ENCODE data around the gene GALNT7.

Gene GALNT7

DNA sequence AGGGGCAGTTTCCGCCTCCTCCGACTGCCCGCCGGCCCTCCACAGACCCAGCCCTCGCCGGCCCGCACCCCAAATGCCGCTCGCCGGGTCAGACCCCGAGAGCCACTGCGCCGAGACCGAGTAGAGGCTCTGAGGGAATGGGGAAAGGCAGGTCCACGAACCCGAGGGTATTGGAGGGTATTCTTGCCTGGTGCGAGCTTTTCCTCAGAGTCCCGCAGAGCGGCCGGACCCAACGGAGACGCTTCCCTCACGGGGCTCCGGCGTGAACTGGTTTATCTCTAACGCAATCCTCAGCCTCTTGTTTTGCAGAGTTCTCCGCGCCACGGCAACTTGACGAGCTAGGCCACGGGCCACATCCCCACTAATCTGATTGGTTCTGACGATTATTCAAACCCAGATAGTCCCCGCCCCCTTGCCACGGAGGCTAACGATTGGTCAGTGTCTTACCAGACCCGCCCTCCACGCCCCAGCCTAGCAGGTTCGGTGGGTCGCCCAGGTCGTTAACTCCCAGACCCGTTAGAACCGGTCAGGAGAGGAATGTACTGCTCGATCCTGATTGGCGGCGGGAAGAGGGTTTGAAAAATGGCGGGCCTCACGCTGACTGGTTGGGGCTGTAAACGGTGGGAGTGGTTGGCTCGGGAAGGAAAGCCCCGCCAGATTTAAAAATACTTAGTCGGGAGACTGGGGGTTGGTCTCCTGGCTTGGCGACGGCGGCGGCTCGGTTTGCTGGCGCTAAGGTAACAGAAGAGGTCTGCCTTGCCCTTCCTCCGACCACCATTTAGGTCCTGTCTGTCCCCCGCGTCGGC lies 165.7 kb downstream of the GALNT7 start, which contains the start of gene HMGB2:
HMGB2 (minus strand) TSS at position 274 of the 806 bp plus-strand sequence. CDS start 709 bp downstream, outside the sequence.
- Mint-ChIP-seq H3K9me3 (no peaks in the 10 kb centered on the region), H3K4me3 (peak within 1 kb of the TSS; percentile 94), H3K27me3 (peaks cover 4% of the 10 kb centered on the region), H3K27ac (peak within 1 kb of the TSS; percentile 99), H3K4me1 (peaks cover 17% of the 10 kb centered on the region), H3K36me3 (peaks cover 6% of the 10 kb centered on the region)
- peak; percentile 90 for ATAC-seq (ENCODE audit: low read depth)
- peak; percentile 96 to 100 for DNase-seq (ENCODE audit: low spot score in 2 of 2)

DNA sequence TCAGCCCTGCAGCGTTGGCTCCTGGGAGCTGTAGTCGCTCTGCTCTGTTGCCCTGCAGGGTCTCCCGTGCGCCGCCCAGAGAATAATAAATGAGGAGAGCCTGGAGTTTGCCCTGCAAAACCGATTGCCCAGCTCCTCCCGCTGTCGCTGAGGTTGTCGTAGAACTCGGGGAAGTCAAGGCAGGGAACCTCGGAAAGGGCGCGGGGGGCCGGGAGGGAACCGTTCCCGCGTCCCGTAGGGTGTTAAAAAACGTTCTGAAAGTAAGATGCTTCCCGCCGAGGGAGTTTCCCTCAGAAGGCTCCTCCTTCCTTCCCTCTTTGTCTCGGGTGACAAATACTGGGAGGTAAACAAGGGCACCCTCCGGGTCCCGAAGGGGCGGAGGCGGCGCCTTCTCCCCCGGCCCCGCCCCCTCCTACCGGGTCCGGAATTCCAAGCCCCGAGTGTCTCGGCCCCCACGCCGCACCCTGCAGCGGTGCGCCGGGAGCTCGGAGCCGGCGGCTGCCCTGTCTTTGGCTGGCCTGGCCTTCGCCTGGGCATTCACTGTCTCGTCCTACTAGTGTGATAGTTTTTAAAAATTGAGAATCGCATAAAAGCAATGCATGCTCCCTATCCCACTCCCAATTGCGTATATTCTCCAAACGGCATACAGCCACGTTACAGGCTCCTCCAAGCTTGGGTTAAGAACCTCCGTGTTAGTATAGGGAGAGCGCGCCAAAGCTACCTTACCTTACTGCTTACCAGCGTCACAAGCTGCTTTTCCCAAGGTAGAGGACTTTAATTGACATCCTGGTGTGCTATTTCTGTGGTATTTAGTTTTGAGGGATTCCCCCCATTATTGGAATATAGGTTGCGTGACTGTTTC lies 166.5 kb downstream of the GALNT7 start:
- Mint-ChIP-seq H3K4me1 (peaks cover 17% of the 10 kb centered on the region), H3K36me3 (peaks cover 6% of the 10 kb centered on the region), H3K27me3 (peaks cover 4% of the 10 kb centered on the region), H3K27ac (peak overlapping the region; percentile 99), H3K4me3 (peak overlapping the region; percentile 94), H3K9me3 (no peaks in the 10 kb centered on the region)
- DNase-seq (ENCODE audit: low spot score in 2 of 2) (peak; percentile 7 to 13), ATAC-seq (ENCODE audit: low read depth) (no peak)

DNA sequence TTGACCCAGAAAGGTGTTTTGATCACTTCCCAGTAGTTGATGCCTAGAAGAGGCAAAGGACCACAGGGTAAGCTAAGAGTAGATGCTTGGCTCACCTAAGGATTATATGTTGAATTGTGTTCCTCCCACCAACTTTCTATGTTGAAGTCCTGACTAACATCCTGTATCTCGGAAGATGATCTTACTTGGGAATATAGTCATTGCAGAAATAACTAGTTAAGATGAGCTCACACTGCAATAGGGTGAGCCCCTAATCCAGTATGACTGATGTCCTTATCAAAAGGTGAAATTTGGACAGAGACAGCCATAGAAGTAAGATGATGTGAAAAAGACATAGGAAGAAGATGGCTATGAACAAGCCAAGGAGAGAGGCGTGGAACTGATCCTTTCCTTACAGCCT lies 168.9 kb downstream of the GALNT7 start:
- no peak overlapping the region for H3K4me3 Mint-ChIP-seq
- peaks cover 4% of the 10 kb centered on the region for H3K27me3 Mint-ChIP-seq
- no peak overlapping the region for H3K27ac Mint-ChIP-seq
- no peaks in the 10 kb centered on the region for H3K9me3 Mint-ChIP-seq
- ATAC-seq (ENCODE audit: low read depth), result no peak
- H3K36me3 Mint-ChIP-seq, result peaks cover 2% of the 10 kb centered on the region
- H3K4me1 Mint-ChIP-seq, result peaks cover 13% of the 10 kb centered on the region
- no peak for DNase-seq (ENCODE audit: low spot score in 2 of 2)

DNA sequence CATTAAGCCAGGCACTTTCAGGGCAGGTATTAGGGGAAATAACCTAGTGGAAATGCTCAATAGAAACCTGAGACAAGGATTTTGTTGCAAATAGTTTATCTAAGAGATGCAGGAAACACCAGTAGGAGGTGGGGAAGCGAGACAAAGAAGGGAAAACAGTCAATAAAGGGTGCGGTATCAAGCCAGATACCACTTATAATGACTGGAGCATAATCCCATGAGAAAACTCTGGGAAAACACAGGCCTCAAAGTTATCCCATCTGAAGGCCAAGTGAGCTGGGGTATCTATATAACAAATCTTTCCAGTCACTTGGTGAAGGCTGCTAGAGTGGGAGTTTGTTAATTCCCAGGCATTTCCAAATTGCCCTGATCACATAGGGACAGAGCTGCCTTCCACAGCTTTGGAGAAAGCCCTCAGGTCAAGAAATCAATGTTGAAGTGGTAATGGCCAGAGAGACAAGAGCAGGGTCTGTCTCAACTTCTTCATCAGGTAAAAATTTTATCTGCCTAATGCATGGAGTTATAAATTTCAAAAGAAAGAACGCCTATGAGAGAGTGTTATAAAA lies 175.3 kb downstream of the GALNT7 start:
- no peak overlapping the region for H3K4me3 Mint-ChIP-seq

DNA sequence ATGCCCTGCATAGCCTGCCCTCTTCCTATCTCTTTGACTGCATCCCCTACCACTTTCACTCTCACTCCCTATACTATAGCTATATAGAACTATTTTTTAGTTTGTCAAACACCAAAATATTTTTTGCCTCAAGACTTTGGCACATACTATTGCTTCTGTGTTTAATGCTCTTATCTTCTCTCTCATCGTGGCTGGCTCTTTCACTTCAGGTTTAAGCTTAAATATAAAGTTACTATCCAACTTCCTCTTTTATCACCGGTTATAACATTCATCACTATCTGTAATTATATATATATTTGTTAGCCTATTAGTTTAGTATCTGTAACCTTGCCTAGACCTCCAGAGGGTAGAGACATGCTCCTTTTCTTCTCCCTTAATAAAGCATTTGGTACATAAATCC lies 177.0 kb downstream of the GALNT7 start:
- H3K4me1 Mint-ChIP-seq, result peaks cover 5% of the 10 kb centered on the region
- H3K9me3 Mint-ChIP-seq, result no peaks in the 10 kb centered on the region
- no peak overlapping the region for H3K4me3 Mint-ChIP-seq
- no peak overlapping the region for H3K27ac Mint-ChIP-seq
- DNase-seq (ENCODE audit: low spot score in 2 of 2) (no peak), ATAC-seq (ENCODE audit: low read depth) (peak; percentile 39)
- H3K27me3 Mint-ChIP-seq, result no peaks in the 10 kb centered on the region
- H3K36me3 Mint-ChIP-seq, result no peaks in the 10 kb centered on the region

More for the DNA sequence above, 175.3 kb downstream of the GALNT7 start:
- Mint-ChIP-seq H3K27me3 (no peaks in the 10 kb centered on the region), H3K4me1 (peaks cover 5% of the 10 kb centered on the region), H3K27ac (no peak overlapping the region), H3K9me3 (no peaks in the 10 kb centered on the region), H3K36me3 (no peaks in the 10 kb centered on the region)
- no peak for DNase-seq (ENCODE audit: low spot score in 2 of 2)
- no peak for ATAC-seq (ENCODE audit: low read depth)

DNA sequence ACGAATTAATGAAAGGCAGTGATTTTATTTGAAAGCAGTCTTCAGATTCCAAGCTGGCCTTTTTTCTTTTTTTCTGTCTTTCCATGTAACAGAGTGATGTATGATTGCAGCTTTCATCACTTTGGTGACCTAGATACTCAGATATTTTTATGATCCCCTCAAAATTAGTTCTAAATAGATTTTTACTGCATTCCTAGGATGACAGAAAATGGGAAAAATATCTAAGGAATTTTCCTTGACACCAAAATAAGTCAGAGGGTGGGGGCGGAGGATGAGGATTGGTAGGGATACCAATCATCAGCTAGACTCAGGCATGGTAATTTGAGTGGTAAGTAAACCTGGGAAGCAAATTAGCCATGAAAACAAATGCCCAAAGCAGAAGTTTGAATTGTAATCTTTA lies 177.5 kb downstream of the GALNT7 start:
- Mint-ChIP-seq H3K4me3 (no peak overlapping the region), H3K27me3 (no peaks in the 10 kb centered on the region), H3K9me3 (no peaks in the 10 kb centered on the region), H3K4me1 (peaks cover 5% of the 10 kb centered on the region), H3K27ac (no peak overlapping the region), H3K36me3 (no peaks in the 10 kb centered on the region)
- ATAC-seq (ENCODE audit: low read depth) (no peak), DNase-seq (ENCODE audit: low spot score in 2 of 2) (no peak)

DNA sequence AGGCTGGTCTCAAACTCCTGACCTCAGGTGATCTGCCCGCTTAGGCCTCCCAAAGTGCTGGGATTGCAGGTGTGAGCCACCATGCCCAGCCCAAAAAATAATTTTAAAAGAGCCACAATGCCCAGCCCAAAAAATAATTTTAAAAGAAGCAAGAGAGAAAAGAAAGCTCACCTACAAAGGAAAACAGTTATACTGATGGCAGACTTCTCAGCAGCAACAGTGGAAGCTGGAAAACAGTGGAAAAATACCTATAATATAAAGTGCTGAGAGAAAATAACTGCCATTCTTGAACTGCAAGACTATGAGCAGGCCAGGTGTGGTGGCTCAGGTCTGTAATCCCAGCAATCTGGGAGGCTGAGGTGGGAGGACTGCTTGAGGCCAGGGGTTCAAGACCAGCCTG lies 178.9 kb downstream of the GALNT7 start:
- H3K4me1 Mint-ChIP-seq, result peaks cover 5% of the 10 kb centered on the region
- no peak overlapping the region for H3K4me3 Mint-ChIP-seq
- no peaks in the 10 kb centered on the region for H3K9me3 Mint-ChIP-seq
- DNase-seq (ENCODE audit: low spot score in 2 of 2) (no peak), ATAC-seq (ENCODE audit: low read depth) (no peak)
- no peak overlapping the region for H3K27ac Mint-ChIP-seq
- no peaks in the 10 kb centered on the region for H3K36me3 Mint-ChIP-seq
- H3K27me3 Mint-ChIP-seq, result no peaks in the 10 kb centered on the region

DNA sequence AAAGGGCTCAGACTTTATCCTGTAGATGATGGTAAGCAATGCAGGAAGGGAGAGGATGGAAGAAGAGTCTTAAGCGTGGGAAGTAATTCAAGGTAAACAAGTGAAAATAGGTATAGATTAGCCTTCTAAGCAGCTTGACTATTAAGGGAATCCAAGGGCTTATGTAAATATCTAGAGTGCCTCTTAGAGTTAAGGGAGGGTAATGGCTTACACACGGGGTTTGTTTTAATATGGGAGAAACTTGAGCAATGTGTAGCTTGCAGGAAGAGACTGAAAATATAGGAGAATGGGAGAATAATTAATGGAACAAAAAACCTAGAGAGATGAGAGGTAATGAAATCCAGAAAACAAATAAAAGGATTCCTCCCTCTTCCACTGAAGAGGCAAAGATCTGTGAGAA lies 189.3 kb downstream of the GALNT7 start:
- Mint-ChIP-seq H3K27me3 (no peaks in the 10 kb centered on the region), H3K9me3 (no peaks in the 10 kb centered on the region), H3K4me3 (no peak overlapping the region), H3K4me1 (no peaks in the 10 kb centered on the region), H3K27ac (no peak overlapping the region), H3K36me3 (no peaks in the 10 kb centered on the region)
- ATAC-seq (ENCODE audit: low read depth) (no peak), DNase-seq (ENCODE audit: low spot score in 2 of 2) (no peak)

DNA sequence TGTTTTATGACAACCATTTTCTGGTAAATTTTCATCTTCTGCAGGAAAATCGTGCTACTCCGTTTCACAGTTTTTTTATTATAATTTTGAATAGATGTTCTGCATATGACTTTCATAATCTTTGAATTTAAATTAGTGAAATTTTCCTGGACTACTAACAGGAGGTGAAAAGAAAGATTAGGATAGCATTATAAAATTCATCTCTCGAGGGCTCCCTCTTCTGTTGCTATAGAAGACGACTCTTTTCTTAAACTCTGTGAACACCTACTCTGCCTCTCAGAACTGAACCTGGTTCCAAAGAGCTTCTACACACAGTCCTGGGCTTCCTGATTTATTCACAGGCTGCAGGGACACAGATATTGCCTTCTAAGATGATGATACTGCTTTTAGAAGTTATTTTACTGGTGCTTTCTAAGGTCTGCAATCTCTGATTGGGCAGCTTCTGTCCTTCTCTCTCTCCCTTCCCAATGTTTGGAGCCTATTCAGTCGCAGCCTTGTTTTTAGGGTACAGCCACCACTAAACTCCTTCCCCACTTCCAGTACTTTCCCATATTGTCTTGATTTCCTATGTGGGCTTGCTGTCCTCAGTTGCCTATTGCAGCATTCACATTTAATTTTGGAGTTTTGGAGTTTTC lies 192.1 kb downstream of the GALNT7 start:
- ATAC-seq (ENCODE audit: low read depth) (no peak), DNase-seq (ENCODE audit: low spot score in 2 of 2) (no peak)
- Mint-ChIP-seq H3K27me3 (no peaks in the 10 kb centered on the region), H3K4me3 (no peak overlapping the region), H3K4me1 (no peaks in the 10 kb centered on the region), H3K9me3 (no peaks in the 10 kb centered on the region), H3K36me3 (no peaks in the 10 kb centered on the region), H3K27ac (no peak overlapping the region)

DNA sequence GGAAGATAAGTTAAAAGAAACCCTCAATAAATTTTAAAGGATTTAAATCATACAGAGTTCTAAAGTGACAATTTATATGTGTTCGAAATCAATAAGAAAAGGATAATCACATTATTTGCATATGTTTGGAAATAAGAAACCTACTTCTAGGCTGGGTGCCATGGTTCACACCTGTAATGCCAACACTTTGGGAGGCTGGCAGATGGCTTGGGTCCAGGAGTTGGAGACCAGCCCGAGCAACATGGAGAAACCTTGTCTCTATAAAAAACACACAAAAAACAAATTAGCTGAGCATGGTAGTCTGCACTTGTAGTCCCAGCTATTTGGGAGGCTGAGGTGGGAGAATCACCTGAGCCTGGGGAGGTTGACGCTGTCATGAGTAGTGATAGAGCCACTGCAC lies 194.1 kb downstream of the GALNT7 start:
- H3K27ac Mint-ChIP-seq, result no peak overlapping the region

DNA sequence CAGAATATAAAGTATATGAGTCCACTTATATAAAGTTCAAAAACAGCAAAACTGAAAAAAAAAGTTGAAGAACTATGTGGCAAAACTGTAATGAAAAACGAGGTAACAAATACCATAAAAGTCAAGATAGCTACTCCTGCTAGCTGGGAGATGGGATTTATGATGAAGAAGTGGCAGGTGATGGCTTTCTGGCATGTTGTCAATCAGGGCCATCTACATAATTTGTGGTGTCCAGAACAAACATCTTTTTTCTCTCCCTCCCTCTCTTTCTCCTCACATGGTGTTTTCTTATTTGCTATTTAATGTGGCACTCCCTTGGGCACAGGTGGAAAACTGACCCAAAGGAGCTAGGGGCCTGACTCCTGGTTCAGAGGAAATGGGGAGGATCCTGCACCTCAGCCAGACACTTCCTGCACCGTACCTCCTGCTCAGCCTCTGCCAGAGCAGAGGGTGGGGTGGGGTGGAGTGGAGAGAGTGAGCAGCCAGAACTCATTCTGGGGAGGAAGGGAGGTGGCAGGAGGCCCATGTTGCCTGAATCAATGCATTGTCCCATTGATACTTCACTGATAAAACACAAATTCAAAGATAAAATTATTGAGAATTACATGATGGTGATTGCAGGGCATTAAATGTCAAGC lies 196.9 kb downstream of the GALNT7 start:
- DNase-seq (ENCODE audit: low spot score in 2 of 2) (no peak), ATAC-seq (ENCODE audit: low read depth) (no peak)
- H3K27me3 Mint-ChIP-seq, result no peaks in the 10 kb centered on the region
- no peak overlapping the region for H3K27ac Mint-ChIP-seq
- H3K36me3 Mint-ChIP-seq, result no peaks in the 10 kb centered on the region
- H3K4me1 Mint-ChIP-seq, result peaks cover 3% of the 10 kb centered on the region
- no peak overlapping the region for H3K4me3 Mint-ChIP-seq
- no peaks in the 10 kb centered on the region for H3K9me3 Mint-ChIP-seq

More for the DNA sequence above, 194.1 kb downstream of the GALNT7 start:
- DNase-seq (ENCODE audit: low spot score in 2 of 2) (no peak), ATAC-seq (ENCODE audit: low read depth) (no peak)
- H3K4me1 Mint-ChIP-seq, result no peaks in the 10 kb centered on the region
- no peaks in the 10 kb centered on the region for H3K27me3 Mint-ChIP-seq
- H3K36me3 Mint-ChIP-seq, result no peaks in the 10 kb centered on the region
- H3K4me3 Mint-ChIP-seq, result no peak overlapping the region
- no peaks in the 10 kb centered on the region for H3K9me3 Mint-ChIP-seq

DNA sequence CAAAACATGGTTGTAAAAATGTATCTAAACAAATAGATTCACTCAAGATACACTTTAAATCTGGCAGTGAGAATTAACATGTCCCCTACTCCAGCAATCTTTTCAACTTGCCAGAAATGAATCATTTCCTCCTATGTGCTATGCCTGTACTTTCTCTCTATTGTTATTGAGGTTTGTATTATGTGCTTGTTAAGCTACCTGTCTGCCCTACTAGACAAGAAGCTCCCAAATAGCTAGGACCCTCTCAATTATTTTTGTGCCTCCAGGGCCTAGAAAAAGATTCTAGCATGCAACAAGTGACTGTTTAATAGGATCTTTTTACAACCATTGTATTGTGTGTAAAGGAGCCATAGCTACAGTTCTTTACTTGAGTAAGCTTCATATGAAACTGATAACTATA lies 198.7 kb downstream of the GALNT7 start:
- Mint-ChIP-seq H3K27me3 (no peaks in the 10 kb centered on the region), H3K36me3 (no peaks in the 10 kb centered on the region), H3K27ac (no peak overlapping the region), H3K4me1 (peaks cover 10% of the 10 kb centered on the region), H3K9me3 (no peaks in the 10 kb centered on the region), H3K4me3 (no peak overlapping the region)
- ATAC-seq (ENCODE audit: low read depth) (no peak), DNase-seq (ENCODE audit: low spot score in 2 of 2) (no peak)

DNA sequence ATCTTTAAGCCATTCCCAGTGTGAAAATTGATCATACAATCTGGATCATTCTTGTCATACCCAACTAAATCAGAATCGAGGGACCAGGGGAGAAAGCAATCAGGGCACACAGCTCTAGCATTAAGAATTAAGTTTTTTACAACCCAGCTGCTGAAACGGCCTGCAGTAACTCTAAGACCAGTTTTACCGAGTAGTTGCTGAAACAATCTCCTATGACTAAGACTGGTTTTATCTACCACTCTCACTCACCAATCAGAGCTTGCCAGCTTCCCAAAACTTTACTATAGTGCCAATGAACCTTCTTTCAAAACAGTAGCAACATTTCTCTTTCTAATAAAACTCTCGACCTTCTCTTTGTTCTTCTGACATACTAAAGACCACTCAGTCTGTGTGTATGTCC lies 199.3 kb downstream of the GALNT7 start:
- Mint-ChIP-seq H3K36me3 (no peaks in the 10 kb centered on the region), H3K27me3 (no peaks in the 10 kb centered on the region), H3K4me3 (no peak overlapping the region), H3K4me1 (peaks cover 10% of the 10 kb centered on the region), H3K27ac (no peak overlapping the region), H3K9me3 (no peaks in the 10 kb centered on the region)
- ATAC-seq (ENCODE audit: low read depth) (no peak), DNase-seq (ENCODE audit: low spot score in 2 of 2) (no peak)

Measured in memory B cell (primary cell).